Left ventricle myocardium inferior (tissue), 1 donor: Measurements from ENCODE around the gene AGBL2. TPM values are rescaled to one million over a fixed set of nuclear protein-coding genes. Genes with fewer than 3 reads are reported as not detected.
"Not testable (repeated sequence)": the region's sequence is repeated elsewhere in the genome, so short reads cannot be mapped to it uniquely, and the experiment has no call there.

Experiments used
- DNase-seq: peaks from one replicate; pipeline ENCODE4 v3.0.0-alpha.2; 2020
- H3K27ac ChIP-seq: fragments of 200-600 bp; replicated peaks from 2 replicates; pipeline ENCODE4 v1.8.0; 2021
- H3K27me3 ChIP-seq: fragments of 200-600 bp; 2 replicates; pipeline ENCODE4 v1.8.0; 2021; ENCODE audit warnings: low read depth
- H3K36me3 ChIP-seq: fragments of 200-600 bp; 2 replicates; pipeline ENCODE4 v1.8.0; 2021
- H3K4me1 ChIP-seq: fragments of 200-600 bp; 2 replicates; pipeline ENCODE4 v1.8.0; 2021
- H3K4me3 ChIP-seq: fragments of 200-600 bp; 2 replicates; pipeline ENCODE4 v1.8.0; 2021; ENCODE audit warnings: mild to moderate bottlenecking, moderate library complexity
- H3K9me3 ChIP-seq: fragments of 200-600 bp; replicated peaks from 2 replicates; pipeline ENCODE4 v1.8.0; 2021
- intact Hi-C: fragments of 100-400 bp; cut with micrococcal nuclease; formaldehyde crosslinking; loops from one replicate; pipeline ENCODE4 v1.11.0; 2022
- total RNA-seq: library from RNA; stranded (reverse); fragmentation: NEBNext Ultra II Directional; extraction: Animal tissue kit (Norgen Biotek cat#: 25700); gene quantifications from one replicate; pipeline ENCODE4 v1.2.1, GENCODE V29; 2021
- TF ChIP-seq, protein P1 (sequence below): fragments of 200-600 bp; IDR thresholded peaks from 2 replicates; pipeline ENCODE4 v1.8.0; 2021; ENCODE audit warnings: antibody characterized with exemption, mild to moderate bottlenecking, borderline replicate concordance
- donor health status: DM: no; HTN: yes; CAD: no; lungs with severe emphysema.

AGBL2 gene
- total RNA-seq, 1 donor from 2014 or later: 0.38 TPM

DNA sequence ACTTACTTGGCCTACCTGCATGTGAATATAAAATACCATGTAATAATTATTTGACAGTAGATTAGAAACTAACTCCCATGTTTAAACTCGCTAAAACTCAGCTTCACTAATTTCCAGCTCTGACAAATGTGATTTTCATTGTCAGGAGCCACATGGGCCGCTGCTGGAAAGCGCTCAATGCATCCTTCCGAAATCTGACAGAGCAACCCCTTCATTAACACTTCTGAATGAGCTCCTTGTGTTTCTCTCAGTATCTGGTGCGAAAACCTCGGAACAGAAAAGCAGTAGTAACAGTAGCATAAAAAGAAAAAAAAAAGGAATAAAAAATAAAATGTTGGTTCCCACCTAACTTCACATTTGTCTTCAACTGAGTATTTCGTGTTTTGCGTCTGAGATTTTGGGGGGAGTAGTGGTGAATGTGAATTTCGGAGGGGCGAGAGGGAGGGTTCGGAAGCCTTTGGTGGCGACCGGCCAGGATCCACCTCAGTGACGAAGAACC is 73.5 kb downstream of the AGBL2 start:
- Histone ChIP-seq H3K36me3 (peaks cover 23% of the 10 kb centered on the region), H3K27me3 (no peaks in the 10 kb centered on the region), H3K4me1 (peaks cover 19% of the 10 kb centered on the region), H3K9me3 (no peaks in the 10 kb centered on the region), H3K4me3 (peak overlapping the region; percentile 87), H3K27ac (peak overlapping the region; percentile 93)
- TF ChIP-seq, protein P1, sequence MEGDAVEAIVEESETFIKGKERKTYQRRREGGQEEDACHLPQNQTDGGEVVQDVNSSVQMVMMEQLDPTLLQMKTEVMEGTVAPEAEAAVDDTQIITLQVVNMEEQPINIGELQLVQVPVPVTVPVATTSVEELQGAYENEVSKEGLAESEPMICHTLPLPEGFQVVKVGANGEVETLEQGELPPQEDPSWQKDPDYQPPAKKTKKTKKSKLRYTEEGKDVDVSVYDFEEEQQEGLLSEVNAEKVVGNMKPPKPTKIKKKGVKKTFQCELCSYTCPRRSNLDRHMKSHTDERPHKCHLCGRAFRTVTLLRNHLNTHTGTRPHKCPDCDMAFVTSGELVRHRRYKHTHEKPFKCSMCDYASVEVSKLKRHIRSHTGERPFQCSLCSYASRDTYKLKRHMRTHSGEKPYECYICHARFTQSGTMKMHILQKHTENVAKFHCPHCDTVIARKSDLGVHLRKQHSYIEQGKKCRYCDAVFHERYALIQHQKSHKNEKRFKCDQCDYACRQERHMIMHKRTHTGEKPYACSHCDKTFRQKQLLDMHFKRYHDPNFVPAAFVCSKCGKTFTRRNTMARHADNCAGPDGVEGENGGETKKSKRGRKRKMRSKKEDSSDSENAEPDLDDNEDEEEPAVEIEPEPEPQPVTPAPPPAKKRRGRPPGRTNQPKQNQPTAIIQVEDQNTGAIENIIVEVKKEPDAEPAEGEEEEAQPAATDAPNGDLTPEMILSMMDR: no peak
- intact Hi-C loops: no loop called here
- no peak for DNase-seq

DNA sequence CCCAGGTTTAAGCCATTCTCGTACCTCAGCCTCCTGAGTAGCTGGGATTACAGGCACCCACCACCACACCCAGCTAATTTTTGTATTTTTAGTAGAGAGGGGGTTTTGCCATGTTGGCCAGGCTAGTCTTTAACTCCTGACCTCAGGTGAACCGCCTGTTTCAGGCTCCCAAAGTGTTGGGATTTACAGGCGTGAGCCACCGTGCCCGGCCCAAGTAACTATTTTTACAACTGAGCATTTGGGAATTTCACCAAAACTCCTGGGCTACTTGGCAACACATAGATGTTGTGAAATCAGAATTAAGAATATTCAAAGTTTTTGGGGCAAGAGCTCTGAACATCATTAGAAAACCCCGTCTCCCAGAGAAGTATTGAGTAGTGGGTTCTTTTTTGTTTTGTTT is 74.7 kb downstream of the AGBL2 start:
- H3K27ac ChIP-seq, H3K9me3 ChIP-seq, intact Hi-C loops, DNase-seq, H3K27me3 ChIP-seq: not testable (repeated sequence)
- Histone ChIP-seq H3K4me1 (peaks cover 19% of the 10 kb centered on the region), H3K4me3 (peak overlapping the region; percentile 87), H3K36me3 (peaks cover 27% of the 10 kb centered on the region)

DNA sequence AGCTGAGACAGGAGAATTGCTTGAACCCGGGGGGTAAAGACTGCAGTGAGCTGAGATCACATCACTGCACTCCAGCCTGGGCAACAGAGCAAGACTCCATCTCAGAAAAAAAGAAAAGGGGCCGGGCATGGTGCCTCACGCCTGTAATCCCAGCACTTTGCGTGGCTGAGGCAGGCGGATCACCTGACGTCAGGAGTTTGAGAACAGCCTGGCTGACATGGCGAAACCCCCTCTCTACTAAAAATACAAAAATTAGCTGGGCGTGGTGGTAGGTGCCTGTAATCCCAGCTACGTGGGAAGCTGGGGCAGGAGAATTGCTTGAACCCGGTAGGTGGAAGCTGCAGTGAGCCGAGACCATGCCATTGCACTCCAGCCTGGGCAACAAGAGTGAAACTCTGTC is 78.8 kb downstream of the AGBL2 start:
- peaks cover 67% of the 10 kb centered on the region for H3K36me3 ChIP-seq

DNA sequence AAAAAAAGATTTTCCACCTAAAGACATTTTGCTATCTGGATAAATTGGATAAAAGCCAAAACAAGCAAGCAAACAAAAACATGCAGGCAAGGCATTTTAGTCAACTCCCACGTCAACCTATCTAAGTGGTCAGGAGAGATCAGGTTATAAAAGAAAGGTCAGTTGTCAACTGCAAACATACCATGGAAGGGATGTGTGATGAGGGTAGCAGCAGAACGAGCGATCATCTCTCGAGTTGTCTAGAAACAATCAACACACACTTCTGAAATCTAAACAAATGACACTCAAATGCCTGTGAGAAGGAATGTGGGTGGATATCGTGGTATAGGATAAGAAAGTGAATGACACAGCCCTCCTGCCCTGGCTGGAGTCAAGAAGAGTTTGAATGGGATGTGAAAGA is 83.7 kb downstream of the AGBL2 start:
- H3K27ac ChIP-seq: no peak overlapping the region
- TF ChIP-seq, protein P1: no peak
- intact Hi-C loops: no loop called here
- H3K9me3 ChIP-seq: no peaks in the 10 kb centered on the region
- H3K4me1 ChIP-seq: peaks cover 5% of the 10 kb centered on the region
- DNase-seq: no peak
- no peak overlapping the region for H3K4me3 ChIP-seq
- H3K36me3 ChIP-seq: peaks cover 92% of the 10 kb centered on the region
- H3K27me3 ChIP-seq: no peaks in the 10 kb centered on the region

More for the DNA sequence above, 78.8 kb downstream of the AGBL2 start:
- H3K9me3 ChIP-seq, H3K27me3 ChIP-seq, intact Hi-C loops, DNase-seq, H3K4me3 ChIP-seq, H3K27ac ChIP-seq: not testable (repeated sequence)
- peaks cover 13% of the 10 kb centered on the region for H3K4me1 ChIP-seq

DNA sequence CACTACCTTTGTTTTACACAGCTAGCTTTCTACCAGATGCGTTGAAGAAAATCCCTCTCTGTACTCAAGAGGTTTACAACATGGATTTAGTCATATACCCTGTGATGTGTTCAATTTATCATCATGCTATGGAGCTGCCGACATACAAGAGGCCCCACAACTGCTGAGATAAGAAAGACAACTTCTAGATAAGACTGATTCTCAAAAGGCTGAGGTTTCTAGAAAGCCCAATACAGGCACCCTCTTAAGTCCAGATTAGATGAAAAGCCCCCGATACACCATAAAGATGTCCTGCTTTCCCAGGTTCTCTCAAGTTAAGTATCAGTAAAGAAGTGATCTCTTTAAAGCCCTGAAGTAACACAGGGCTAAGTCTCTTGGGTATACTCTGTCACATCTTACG is 87.1 kb downstream of the AGBL2 start:
- no peak for DNase-seq
- no peaks in the 10 kb centered on the region for H3K27me3 ChIP-seq
- no peak overlapping the region for H3K27ac ChIP-seq
- peaks cover 98% of the 10 kb centered on the region for H3K36me3 ChIP-seq
- no peaks in the 10 kb centered on the region for H3K9me3 ChIP-seq
- H3K4me1 ChIP-seq: peaks cover 5% of the 10 kb centered on the region
- intact Hi-C loops: no loop called here
- no peak overlapping the region for H3K4me3 ChIP-seq
- TF ChIP-seq, protein P1: no peak

DNA sequence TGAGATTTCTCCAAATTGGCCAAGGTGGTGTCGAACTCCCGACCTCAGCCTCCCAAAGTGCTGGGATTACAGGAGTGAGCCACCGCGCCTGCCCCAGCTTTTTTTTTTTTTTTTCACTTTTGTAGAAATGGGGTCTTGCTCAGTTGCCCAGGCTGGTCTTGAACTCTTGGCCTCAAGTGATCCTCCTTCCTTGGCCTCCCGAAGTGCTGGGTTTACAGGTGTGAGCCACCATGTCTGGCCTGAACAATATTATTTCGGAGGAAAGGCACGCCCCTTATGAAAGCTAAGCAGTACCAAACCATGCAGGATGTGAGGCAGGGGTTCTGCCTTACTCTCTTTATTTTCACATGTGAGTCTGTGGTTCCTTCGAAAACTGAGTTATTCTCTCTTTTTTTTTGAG is 88.9 kb downstream of the AGBL2 start:
- no peaks in the 10 kb centered on the region for H3K9me3 ChIP-seq
- H3K27me3 ChIP-seq: no peaks in the 10 kb centered on the region
- peaks cover 100% of the 10 kb centered on the region for H3K36me3 ChIP-seq
- H3K4me3 ChIP-seq: no peak overlapping the region
- H3K27ac ChIP-seq: no peak overlapping the region
- no peak for DNase-seq
- TF ChIP-seq, protein P1: no peak
- intact Hi-C loops: no loop called here
- H3K4me1 ChIP-seq: peaks cover under 1% of the 10 kb centered on the region
